Endodermal cell (in vitro differentiated cells): Measurements from ENCODE around the gene BIRC5. TPM values are rescaled to one million over a fixed set of nuclear protein-coding genes. Genes with fewer than 3 reads are reported as not detected.
A peak's percentile ranks its signal among the peaks of the same experiment; 100 is the strongest.

Experiments
- DNase-seq: peaks from one replicate; pipeline ENCODE4 v3.0.0-alpha.2; 2017
- H3K27ac ChIP-seq: 2 replicates; pipeline ENCODE4 v1.5.1; 2013; ENCODE audit warnings: mild to moderate bottlenecking, low read depth, low read length, moderate library complexity
- H3K27me3 ChIP-seq: 2 replicates; pipeline ENCODE4 v1.6.1; 2013; ENCODE audit warnings: mild to moderate bottlenecking, low read length, moderate library complexity; ENCODE audit not compliant: insufficient read depth, control insufficient read depth, poor library complexity, severe bottlenecking
- H3K36me3 ChIP-seq: 2 replicates; pipeline ENCODE4 v1.7.0; 2013; ENCODE audit warnings: mild to moderate bottlenecking, low read length, moderate library complexity; ENCODE audit not compliant: control insufficient read depth, insufficient read depth
- H3K4me1 ChIP-seq: one replicate; pipeline ENCODE4 v1.7.0; 2013; ENCODE audit warnings: low read length; ENCODE audit not compliant: control insufficient read depth, insufficient read depth
- H3K4me3 ChIP-seq: 2 replicates; pipeline ENCODE4 v1.5.1; 2013; ENCODE audit warnings: mild to moderate bottlenecking, low read length, moderate library complexity
- H3K9ac ChIP-seq: 2 replicates; pipeline ENCODE4 v1.6.1; 2013; ENCODE audit warnings: mild to moderate bottlenecking, low read length, moderate library complexity; ENCODE audit not compliant: poor library complexity, severe bottlenecking; ENCODE audit errors: extremely low read depth
- H3K9me3 ChIP-seq: 2 replicates; pipeline ENCODE4 v1.6.1; 2013; ENCODE audit warnings: mild to moderate bottlenecking, low read length, moderate library complexity; ENCODE audit not compliant: control insufficient read depth
- H3K27ac Mint-ChIP-seq: 2 replicates; pipeline ENCODE4 v1.8.0; 2020; ENCODE audit warnings: mixed read lengths
- H3K27me3 Mint-ChIP-seq: 2 replicates; pipeline ENCODE4 v1.8.0; 2021; ENCODE audit warnings: mild to moderate bottlenecking, mixed read lengths; ENCODE audit not compliant: insufficient read depth
- H3K36me3 Mint-ChIP-seq: 2 replicates; pipeline ENCODE4 v1.8.0; 2020; ENCODE audit warnings: low read depth, mixed read lengths
- H3K4me1 Mint-ChIP-seq: 2 replicates; pipeline ENCODE4 v1.8.0; 2020; ENCODE audit warnings: mixed read lengths
- H3K4me3 Mint-ChIP-seq: 2 replicates; pipeline ENCODE4 v1.8.0; 2020; ENCODE audit warnings: mild to moderate bottlenecking, moderate library complexity, mixed read lengths
- H3K9me3 Mint-ChIP-seq: 2 replicates; pipeline ENCODE4 v1.8.0; 2020; ENCODE audit warnings: mild to moderate bottlenecking, mixed read lengths
- WGBS, 2 experiments: methylation state at CpG; one replicate each; pipeline versions ENCODE4 v1.1.5 to v1.1.7; 2013; ENCODE audit warnings: missing lambda C conversion rate in 2 of 2, mixed read lengths in 1 of 2; ENCODE audit not compliant: insufficient coverage in 1 of 2, insufficient read length in 1 of 2; 5-methylcytosine and 5-hydroxymethylcytosine counted together
- total RNA-seq, 2 donors: library from RNA; stranded (reverse); fragmentation: NEBNext Ultra II Directional in 1 of 2; extraction: Animal tissue kit (Norgen Biotek cat#: 25700) in 1 of 2; gene quantifications; 2 replicates in 1 of 2; 3 replicates in 1 of 2; pipeline ENCODE4 v1.2.1, GENCODE V29; 2021
- TF ChIP-seq, protein P1 (sequence below): fragments of 200-600 bp; sonication (generic); conservative IDR thresholded peaks from 2 replicates; pipeline ENCODE4 v1.5.0; 2021; ENCODE audit warnings: antibody characterized with exemption, mild to moderate bottlenecking

The BIRC5 gene
- total RNA-seq, 2 donors from 2014 or later = 59.7 to 89.6 TPM

DNA sequence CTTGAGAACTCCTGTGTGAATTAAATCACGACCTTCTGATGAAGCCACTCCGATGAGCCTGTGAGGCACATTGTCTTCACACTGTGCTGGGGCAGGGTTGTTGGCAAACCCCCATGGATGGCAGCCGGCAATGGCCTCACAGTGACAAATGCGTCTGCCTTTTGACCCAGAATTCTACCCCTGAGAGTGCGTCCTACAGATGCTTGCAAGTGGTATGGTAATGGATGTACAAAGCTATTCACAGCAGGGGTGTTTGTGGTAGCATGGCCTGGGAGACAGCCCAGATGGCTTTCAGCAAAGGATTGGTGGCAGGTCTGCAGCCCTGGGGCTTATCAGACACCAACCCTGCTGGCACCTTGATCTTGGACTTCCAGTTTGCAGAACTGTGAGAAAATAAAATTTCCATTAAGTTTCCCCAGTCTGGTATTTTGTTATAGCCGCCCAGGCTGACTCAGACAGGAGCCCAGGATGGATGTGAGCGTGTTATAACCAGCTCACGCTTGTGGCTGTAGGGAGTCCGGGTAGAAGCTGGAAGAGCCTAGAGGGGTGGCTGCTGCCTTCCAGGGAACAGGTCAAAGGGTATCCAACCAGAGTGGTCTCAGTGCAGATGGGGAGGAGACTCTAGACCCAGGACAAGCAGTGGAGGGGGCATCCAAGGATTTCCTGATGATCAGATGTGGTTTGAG lies 16.8 kb upstream of the BIRC5 start:
- DNase-seq = peak; percentile 77
- Mint-ChIP-seq H3K4me3 (no peak overlapping the region), H3K4me1 (peaks cover 19% of the 10 kb centered on the region), H3K36me3 (peaks cover 47% of the 10 kb centered on the region), H3K27me3 (no peaks in the 10 kb centered on the region), H3K9me3 (no peaks in the 10 kb centered on the region), H3K27ac (peak overlapping the region; percentile 75)
- H3K4me3 ChIP-seq = no peak overlapping the region
- no peak overlapping the region for H3K9ac ChIP-seq
- 81 to 82% methylated on average over 9 of the region's 9 CpGs for WGBS, 2 experiments
- H3K4me1 ChIP-seq = no peaks in the 10 kb centered on the region
- H3K27ac ChIP-seq = no peak overlapping the region
- TF ChIP-seq, protein P1, sequence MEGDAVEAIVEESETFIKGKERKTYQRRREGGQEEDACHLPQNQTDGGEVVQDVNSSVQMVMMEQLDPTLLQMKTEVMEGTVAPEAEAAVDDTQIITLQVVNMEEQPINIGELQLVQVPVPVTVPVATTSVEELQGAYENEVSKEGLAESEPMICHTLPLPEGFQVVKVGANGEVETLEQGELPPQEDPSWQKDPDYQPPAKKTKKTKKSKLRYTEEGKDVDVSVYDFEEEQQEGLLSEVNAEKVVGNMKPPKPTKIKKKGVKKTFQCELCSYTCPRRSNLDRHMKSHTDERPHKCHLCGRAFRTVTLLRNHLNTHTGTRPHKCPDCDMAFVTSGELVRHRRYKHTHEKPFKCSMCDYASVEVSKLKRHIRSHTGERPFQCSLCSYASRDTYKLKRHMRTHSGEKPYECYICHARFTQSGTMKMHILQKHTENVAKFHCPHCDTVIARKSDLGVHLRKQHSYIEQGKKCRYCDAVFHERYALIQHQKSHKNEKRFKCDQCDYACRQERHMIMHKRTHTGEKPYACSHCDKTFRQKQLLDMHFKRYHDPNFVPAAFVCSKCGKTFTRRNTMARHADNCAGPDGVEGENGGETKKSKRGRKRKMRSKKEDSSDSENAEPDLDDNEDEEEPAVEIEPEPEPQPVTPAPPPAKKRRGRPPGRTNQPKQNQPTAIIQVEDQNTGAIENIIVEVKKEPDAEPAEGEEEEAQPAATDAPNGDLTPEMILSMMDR = no peak
- peaks cover 48% of the 10 kb centered on the region for H3K36me3 ChIP-seq
- no peaks in the 10 kb centered on the region for H3K9me3 ChIP-seq
- H3K27me3 ChIP-seq = no peaks in the 10 kb centered on the region

DNA sequence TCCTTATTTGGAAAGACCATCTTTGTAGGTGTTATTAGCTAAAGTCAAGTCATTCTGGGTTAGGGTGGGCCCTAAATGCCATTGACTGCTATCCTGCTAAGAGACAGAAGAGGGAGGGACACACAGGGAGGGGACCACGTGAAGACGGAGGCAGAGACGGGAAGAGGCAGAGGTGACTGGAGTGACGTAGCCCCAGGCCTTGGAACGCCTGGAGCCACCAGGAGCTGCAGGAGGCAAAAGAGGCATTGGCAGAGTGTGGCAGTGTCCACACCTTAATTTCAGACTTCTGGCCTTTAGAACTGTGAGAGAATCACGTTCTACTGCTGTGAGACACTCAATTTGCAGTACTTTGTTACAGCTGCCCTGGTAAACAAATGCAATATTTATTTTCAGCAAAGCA lies 13.6 kb upstream of the BIRC5 start:
- Histone ChIP-seq H3K27me3 (no peaks in the 10 kb centered on the region), H3K4me1 (no peaks in the 10 kb centered on the region), H3K9ac (no peak overlapping the region), H3K36me3 (peaks cover 38% of the 10 kb centered on the region), H3K9me3 (no peaks in the 10 kb centered on the region), H3K4me3 (no peak overlapping the region), H3K27ac (no peak overlapping the region)
- WGBS, 2 experiments = 91 to 93% methylated on average over 6 of the region's 6 CpGs
- DNase-seq = no peak
- no peak overlapping the region for H3K27ac Mint-ChIP-seq
- peaks cover 48% of the 10 kb centered on the region for H3K36me3 Mint-ChIP-seq
- H3K27me3 Mint-ChIP-seq = no peaks in the 10 kb centered on the region
- TF ChIP-seq, protein P1 = no peak
- peaks cover 19% of the 10 kb centered on the region for H3K4me1 Mint-ChIP-seq
- H3K4me3 Mint-ChIP-seq = no peak overlapping the region
- no peaks in the 10 kb centered on the region for H3K9me3 Mint-ChIP-seq

DNA sequence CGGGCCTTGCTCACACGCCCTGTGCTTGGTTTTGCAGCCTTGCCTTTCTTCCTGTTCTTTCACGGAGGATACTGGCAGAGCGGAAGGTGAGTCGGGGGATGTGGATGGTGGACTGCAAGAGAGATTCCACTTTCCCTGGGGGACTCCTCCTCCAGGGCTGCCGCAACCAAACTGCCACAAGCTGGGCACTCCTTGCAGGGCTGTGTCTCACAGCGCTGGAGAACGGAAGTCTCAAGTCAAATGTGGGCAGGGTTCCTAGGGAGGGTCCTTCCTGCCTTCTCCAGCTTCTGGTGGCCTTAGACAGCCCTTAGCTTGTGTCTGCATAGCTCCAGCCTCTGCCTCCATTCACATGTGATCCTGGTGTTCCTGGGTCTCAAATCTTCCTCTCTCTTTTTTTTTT lies 11.4 kb upstream of the BIRC5 start:
- Mint-ChIP-seq H3K4me1 (peaks cover 5% of the 10 kb centered on the region), H3K36me3 (peaks cover 34% of the 10 kb centered on the region), H3K4me3 (no peak overlapping the region), H3K27me3 (no peaks in the 10 kb centered on the region), H3K9me3 (no peaks in the 10 kb centered on the region), H3K27ac (no peak overlapping the region)
- H3K27me3 ChIP-seq = no peaks in the 10 kb centered on the region
- H3K9me3 ChIP-seq = no peaks in the 10 kb centered on the region
- TF ChIP-seq, protein P1 = no peak
- WGBS, 2 experiments = 96 to 100% methylated on average over 5 to 8 of the region's 8 CpGs
- DNase-seq = no peak
- H3K9ac ChIP-seq = no peak overlapping the region
- no peak overlapping the region for H3K4me3 ChIP-seq
- H3K4me1 ChIP-seq = no peaks in the 10 kb centered on the region
- peaks cover 24% of the 10 kb centered on the region for H3K36me3 ChIP-seq
- no peak overlapping the region for H3K27ac ChIP-seq
